ENCODE results near the gene LRRK1.

DNA sequence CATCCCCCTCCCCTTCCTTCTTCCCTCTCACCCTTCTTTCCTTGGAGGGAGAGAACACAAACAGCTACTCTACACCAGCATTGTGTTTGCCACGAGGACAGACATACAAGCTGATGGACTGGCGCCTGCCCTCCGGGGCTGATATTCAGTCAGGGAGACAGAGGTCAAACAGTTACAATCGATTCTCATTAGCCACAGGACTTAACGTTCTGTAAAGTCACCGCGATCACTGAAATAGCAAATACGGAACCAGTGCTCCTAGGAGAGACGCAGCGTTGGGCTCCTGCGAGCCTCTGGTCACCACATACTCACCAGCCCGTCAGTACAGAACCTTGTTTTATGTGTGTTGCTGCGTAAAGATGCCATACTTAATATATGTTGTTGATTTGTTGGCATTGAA lies 108.8 kb downstream of the LRRK1 start:
- TF ChIP-seq, protein P1, sequence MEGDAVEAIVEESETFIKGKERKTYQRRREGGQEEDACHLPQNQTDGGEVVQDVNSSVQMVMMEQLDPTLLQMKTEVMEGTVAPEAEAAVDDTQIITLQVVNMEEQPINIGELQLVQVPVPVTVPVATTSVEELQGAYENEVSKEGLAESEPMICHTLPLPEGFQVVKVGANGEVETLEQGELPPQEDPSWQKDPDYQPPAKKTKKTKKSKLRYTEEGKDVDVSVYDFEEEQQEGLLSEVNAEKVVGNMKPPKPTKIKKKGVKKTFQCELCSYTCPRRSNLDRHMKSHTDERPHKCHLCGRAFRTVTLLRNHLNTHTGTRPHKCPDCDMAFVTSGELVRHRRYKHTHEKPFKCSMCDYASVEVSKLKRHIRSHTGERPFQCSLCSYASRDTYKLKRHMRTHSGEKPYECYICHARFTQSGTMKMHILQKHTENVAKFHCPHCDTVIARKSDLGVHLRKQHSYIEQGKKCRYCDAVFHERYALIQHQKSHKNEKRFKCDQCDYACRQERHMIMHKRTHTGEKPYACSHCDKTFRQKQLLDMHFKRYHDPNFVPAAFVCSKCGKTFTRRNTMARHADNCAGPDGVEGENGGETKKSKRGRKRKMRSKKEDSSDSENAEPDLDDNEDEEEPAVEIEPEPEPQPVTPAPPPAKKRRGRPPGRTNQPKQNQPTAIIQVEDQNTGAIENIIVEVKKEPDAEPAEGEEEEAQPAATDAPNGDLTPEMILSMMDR (IDR thresholded peaks at IDR 0.05), result no peak
- TF ChIP-seq POLR2A (IDR thresholded peaks at IDR 0.05) (no peak), EP300 (IDR thresholded peaks at IDR 0.05) (no peak)
